ENCODE results near the gene AMBRA1.

Gene AMBRA1

GRCh38 chr11:46498179-46498578 lies 95.6 kb downstream of the AMBRA1 start:
- Histone ChIP-seq H3K27ac (replicated peaks) (no peak overlapping the region), H3K4me3 (replicated peaks; ENCODE audit: insufficient read depth, low read length) (no peak overlapping the region), H3K27me3 (ENCODE audit: insufficient read depth, poor library complexity, severe bottlenecking) (no peaks in the 10 kb centered on the region)
- TF ChIP-seq SPI1 (IDR thresholded peaks at IDR 0.05; ENCODE audit: borderline replicate concordance, low read depth) = no peak
- no peak for TF ChIP-seq GABPA (IDR thresholded peaks at IDR 0.05; ENCODE audit: low read depth)
- no peak for TF ChIP-seq CTCF (IDR thresholded peaks at IDR 0.05; ENCODE audit: insufficient read depth, low read length)
- TF ChIP-seq REST (IDR thresholded peaks at IDR 0.05; ENCODE audit: insufficient replicate concordance, low read depth) = no peak
- no peak for TF ChIP-seq POLR2AphosphoS5 (IDR thresholded peaks at IDR 0.05; ENCODE audit: low read depth)
- no peak for DNase-seq (ENCODE audit: low read depth in 1 of 2, low spot score in 1 of 2)

- TF ChIP-seq GABPA (IDR thresholded peaks at IDR 0.05; ENCODE audit: low read depth) (no peak), REST (IDR thresholded peaks at IDR 0.05; ENCODE audit: insufficient replicate concordance, low read depth) (no peak), CTCF (IDR thresholded peaks at IDR 0.05; ENCODE audit: insufficient read depth, low read length) (no peak), SPI1 (IDR thresholded peaks at IDR 0.05; ENCODE audit: borderline replicate concordance, low read depth) (no peak), POLR2AphosphoS5 (IDR thresholded peaks at IDR 0.05; ENCODE audit: low read depth) (no peak)
- DNase-seq (ENCODE audit: low read depth in 1 of 2, low spot score in 1 of 2) = no peak
- no peak overlapping the region for H3K27ac ChIP-seq (replicated peaks)
- no peaks in the 10 kb centered on the region for H3K27me3 ChIP-seq (ENCODE audit: insufficient read depth, poor library complexity, severe bottlenecking)
- no peak overlapping the region for H3K4me3 ChIP-seq (replicated peaks; ENCODE audit: insufficient read depth, low read length)
Observed at GRCh38 chr11:46497498-46497897, 96.3 kb downstream of the AMBRA1 start.

GRCh38 chr11:46493791-46494190 lies 100.0 kb downstream of the AMBRA1 start:
- no peak for TF ChIP-seq POLR2AphosphoS5 (IDR thresholded peaks at IDR 0.05; ENCODE audit: low read depth)
- TF ChIP-seq SPI1 (IDR thresholded peaks at IDR 0.05; ENCODE audit: borderline replicate concordance, low read depth) = no peak
- no peak for TF ChIP-seq REST (IDR thresholded peaks at IDR 0.05; ENCODE audit: insufficient replicate concordance, low read depth)
- no peak for TF ChIP-seq CTCF (IDR thresholded peaks at IDR 0.05; ENCODE audit: insufficient read depth, low read length)
- TF ChIP-seq GABPA (IDR thresholded peaks at IDR 0.05; ENCODE audit: low read depth) = no peak
- DNase-seq (ENCODE audit: low read depth in 1 of 2, low spot score in 1 of 2) = no peak
- Histone ChIP-seq H3K27me3 (ENCODE audit: insufficient read depth, poor library complexity, severe bottlenecking) (no peaks in the 10 kb centered on the region), H3K4me3 (replicated peaks; ENCODE audit: insufficient read depth, low read length) (no peak overlapping the region), H3K27ac (replicated peaks) (no peak overlapping the region)
